T-helper 2 cell (primary cell): ENCODE data around the gene CCK.
"Not testable (repeated sequence)": the region's sequence is repeated elsewhere in the genome, so short reads cannot be mapped to it uniquely, and the experiment has no call there.

Experiments used
- DNase-seq, 5 experiments: peaks; one replicate each; pipeline versions ENCODE4 v3.0.0 to v3.0.0-alpha.2; 2012 to 2022
- total RNA-seq, 2 donors: gene quantifications; one replicate each; lab custom pipeline; 2026; lab: John Stamatoyannopoulos, UW

Gene CCK, protein sequence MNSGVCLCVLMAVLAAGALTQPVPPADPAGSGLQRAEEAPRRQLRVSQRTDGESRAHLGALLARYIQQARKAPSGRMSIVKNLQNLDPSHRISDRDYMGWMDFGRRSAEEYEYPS
- total RNA-seq: 0 reads per million in 2 donors

DNA sequence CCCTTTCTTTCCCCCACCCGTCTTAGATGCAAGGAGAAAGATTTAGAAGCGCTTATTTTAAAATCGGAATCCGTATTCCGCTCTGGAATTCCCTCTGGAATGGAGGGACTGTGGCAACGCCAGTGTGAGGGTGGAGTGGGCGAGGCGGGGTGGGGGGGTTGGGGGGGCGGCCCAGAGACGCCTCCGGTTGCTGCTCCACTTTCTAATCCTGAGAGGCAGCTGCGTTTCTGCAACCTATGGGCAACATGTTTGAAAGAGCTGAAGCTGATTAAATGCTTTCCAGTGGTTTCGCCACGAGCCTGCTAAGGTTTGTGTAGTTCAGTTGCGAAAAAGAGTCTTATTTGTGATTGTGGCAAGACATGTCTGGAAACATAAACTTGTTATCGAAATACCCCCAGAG, at the start of gene CCK:
Gene CCK, minus strand, starts transcription at position 101 of the 400 bp plus-strand sequence. CDS start 2,555 bp downstream, outside the sequence.
- no peak for DNase-seq

- DNase-seq: no peak
Measured at GRCh38 chr3:42314411-42314810, 48.4 kb upstream of the CCK start.

DNA sequence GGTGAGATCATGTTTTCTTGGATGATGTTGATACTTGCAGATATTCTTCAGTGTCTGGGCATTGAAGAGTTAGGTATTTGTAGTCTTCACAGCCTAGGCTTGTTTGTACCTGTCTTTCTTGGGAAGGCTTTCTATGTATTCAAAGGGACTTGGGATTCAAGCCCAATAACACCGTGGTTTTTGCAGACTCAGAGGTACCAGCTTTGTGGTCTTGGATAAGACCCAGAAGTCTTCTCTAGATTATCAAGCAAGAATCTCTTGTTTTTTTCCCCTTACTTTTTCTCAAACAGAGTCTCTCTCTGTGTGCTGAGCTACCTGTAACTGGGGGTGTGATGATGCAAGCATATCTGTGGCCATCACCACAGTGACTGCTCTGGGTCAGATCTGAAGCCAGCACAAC, 42.7 kb upstream of the CCK start:
- DNase-seq: no peak

DNA sequence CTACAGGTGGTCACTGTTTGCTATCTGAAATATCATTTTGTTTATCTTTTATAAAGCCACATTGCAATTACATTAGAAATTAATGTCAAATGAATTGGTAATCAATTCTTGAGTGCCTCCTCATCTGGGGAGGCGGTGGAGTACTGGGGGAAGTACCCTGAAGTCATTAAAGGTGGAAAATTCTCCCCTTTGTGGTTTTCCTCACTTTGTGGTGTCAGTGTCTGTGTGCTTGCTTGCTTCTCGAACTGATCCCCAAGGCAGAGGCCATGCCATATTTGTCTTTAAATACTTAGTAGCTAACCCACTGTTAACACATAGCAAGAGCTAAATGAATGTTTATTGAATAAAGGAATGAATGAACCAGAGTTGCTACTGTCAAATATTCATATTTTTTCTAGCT, 40.5 kb upstream of the CCK start:
- no peak for DNase-seq

DNA sequence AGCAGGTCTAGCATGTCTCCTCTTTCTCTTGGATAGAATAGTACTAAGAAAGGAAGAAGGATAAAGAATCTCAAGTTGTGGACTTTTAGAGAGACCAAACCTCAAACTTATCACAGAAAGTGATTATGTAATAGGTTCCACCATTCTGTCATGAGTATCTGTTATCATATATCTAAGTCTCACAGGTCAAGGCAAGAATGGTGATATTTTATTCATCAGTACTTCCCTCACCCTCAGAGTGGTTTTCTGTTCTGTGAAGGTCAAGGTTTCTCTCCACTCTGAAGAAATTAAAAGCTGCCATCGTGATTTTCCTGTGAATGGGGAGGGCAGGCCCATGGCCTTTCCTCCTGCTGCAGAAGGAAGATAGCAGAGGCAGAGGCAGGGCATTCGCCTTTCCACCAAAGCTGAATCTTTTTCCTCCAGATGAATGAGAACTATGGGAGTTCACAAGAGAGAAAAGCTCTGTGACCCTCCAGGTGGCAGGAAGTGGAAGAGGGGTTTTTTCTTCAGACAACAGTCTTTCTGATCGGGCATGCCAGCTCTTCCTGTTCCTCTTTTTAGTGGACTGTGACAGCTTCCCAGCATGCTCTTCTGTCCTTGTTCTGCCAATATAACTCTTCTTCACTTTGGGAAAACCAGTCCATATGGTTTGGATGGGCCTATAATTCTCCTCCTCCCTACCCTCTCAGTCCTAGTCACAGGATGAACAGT, 37.1 kb upstream of the CCK start:
- DNase-seq: no peak

GRCh38 chr3:42301446-42302175, 35.6 kb upstream of the CCK start:
- no peak for DNase-seq

DNA sequence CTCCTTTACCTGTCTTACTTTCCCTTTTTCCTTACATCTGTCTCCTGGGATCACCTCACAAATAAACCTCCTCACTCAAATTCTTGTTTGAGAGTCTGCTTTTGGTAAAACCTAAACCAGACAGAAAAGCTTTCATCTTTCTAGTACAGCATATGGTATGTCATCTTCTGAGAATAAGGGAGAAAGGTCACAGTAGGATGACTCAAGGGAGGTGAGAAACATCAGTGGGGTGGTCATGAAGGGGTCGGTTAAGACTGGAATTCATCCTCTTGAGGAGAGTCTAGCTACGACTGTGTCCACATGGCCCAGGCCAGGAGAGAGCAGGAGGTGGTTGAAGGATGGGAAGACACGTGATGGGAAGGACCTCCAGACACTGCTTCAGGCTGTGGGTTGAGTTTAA, 34.8 kb upstream of the CCK start:
- no peak for DNase-seq

- peak in 1 of 5 experiments; percentile 26 for DNase-seq
Measured at GRCh38 chr3:42300013-42300412, 34.0 kb upstream of the CCK start.

DNA sequence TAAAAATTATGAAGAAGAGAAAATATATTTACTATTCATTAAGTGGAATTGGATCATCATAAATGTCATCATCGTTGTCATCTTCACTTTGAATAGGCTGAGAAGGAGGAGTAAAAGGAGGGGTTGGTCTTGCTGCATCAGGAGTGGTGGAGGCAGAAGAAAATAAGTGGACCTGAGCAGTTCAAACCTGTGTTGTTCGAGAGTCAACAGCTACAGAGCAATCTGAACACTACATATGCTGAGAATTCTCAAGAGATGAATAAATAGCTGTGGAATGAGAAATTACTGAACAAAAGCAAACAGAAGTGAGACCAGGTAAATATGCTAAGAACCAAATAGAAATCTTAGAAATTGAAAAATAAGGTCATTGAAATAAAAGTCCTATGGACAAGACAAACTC, 32.3 kb upstream of the CCK start:
- DNase-seq: no peak

- no peak for DNase-seq
Measured at GRCh38 chr3:42292009-42292408, 26.0 kb upstream of the CCK start.

GRCh38 chr3:42290966-42291714, 25.2 kb upstream of the CCK start:
- no peak for DNase-seq

DNA sequence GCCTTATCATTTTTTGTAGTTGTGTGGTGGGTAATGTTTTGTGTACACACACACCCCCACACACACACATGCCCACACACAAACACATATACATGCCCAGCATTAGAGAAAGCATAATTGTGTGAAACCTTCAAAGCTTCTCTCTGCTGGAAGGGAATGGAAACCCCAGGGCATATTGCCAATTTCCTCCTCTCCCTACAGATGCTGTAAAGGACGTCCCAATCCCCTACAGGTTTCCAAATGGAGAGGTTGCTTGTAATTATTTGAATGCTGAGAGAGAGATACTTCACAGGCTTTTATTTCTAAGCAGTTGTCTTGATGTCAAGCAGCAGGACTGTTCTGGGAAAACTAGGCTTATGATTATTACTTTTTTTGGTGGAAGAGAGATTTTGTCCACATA, 23.0 kb upstream of the CCK start:
- DNase-seq: no peak

DNA sequence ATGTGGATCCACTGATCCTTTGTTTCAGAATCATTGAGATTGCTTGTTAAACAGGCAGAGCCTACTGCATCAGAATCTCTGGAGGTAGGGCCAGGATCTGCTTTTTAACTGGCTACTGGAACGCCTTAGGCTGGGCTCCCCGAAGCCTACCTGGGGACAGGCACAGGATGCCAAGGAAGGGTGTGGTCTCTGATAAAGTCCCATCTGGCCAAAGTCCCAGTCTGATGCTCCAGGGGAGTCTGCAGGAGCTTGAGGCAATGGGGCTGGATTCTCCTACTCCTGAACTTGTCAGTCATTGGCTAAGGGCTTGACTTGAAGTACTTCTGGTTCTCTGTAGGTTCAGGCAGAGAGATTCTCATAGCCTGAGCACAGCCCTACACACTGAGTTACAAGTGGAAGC, 22.4 kb upstream of the CCK start:
- no peak for DNase-seq

- DNase-seq: not testable (repeated sequence)
Measured at GRCh38 chr3:42287423-42287822, 21.4 kb upstream of the CCK start.

DNA sequence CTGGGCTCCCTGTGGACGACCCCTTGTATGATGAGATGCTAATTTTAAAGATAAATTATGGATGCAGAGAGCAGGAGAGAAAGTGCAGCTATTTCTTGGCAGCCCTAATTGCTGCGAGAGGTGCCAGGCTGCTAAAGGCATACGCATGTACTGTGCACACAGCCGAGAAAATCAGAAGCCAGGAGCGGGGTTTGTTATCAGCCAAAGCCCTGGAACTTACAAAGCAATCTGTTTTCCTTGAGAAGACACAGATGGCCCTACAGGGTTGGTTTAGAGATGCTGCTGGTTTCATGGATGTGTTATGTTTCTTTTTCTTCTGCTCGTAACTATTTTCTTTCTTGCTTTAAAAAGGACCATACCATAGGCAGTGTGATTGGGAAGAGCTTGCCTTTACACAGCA, 11.7 kb upstream of the CCK start:
- no peak for DNase-seq

GRCh38 chr3:42276141-42277132, 10.5 kb upstream of the CCK start:
- DNase-seq: no peak

- no peak for DNase-seq
Measured at GRCh38 chr3:42275217-42275616, 9.2 kb upstream of the CCK start.

DNA sequence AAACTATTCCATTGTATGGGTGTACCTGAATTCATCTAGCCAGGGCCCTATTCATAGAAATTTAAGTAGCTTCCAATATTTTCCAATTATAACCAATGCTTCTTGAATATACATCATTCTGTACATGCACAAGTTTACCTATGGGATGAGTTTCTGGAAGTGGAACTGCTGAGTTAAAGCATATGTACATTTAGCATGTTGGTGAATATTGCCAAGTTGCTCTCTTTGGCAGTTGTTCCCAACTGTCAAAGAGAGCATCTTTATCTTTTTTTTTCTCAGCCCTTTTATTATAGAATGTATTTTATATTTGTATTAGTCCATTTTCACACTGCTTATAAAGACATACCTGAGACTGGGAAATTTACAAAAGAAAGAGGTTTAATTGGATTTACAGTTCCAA, 8.3 kb upstream of the CCK start:
- DNase-seq: no peak

DNA sequence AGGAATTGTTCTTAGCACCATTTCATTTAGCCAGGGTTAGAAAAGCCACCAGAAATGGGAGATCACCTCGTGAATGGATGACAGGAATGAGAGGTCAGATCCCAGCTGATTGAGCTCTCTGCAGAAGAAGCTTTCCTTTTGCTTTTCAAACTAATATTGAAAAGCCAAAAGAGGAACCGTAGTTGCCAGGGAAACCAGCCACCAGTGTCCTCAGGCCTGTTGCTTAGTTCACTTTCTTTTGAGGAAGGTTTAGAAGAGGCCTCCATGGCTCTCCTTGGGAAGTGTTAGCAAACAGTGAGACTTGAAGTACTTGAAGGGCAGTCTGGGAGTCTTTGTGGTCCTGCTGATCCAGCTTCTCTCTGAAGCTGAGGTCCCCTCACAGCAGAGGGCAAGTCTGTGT, 7.4 kb upstream of the CCK start:
- no peak for DNase-seq

DNA sequence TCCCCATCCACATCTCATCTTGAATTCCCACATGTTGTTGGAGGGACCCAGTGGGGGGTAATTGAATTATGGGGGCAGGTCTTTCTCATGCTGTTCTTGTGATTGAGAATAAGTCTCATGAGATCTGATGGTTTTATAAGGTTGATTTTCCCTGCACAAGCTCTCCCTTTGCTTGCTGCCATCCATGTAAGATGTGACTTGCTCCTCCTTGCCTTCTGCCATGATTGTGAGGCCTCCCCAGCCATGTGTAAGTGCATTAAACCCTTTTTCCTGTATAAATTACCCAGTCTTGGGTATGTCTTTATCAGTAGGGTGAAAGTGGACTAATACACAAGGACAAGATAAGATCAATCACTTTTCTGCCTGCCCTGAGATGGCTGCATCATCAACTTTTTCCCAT, 5.8 kb upstream of the CCK start:
- DNase-seq: no peak

DNA sequence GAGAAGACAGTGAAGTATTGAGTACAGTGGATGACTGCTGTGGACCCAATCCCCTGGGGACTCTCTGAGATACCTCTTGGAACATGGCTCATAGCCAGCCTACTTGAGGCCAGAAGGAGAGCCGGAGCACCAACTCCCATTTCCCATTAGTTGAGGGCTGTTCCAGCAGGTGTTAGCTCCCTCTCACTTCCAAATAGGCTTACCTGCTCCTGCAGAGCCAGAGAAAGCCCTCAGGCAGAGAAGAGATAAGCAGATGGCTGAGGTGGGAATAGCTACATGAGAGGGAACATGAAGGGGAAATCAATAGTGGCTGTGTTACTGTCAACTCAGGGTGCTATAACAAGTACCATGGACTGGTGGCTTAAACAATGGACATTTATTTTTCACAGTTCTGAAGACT, 4.6 kb upstream of the CCK start:
- no peak for DNase-seq

DNA sequence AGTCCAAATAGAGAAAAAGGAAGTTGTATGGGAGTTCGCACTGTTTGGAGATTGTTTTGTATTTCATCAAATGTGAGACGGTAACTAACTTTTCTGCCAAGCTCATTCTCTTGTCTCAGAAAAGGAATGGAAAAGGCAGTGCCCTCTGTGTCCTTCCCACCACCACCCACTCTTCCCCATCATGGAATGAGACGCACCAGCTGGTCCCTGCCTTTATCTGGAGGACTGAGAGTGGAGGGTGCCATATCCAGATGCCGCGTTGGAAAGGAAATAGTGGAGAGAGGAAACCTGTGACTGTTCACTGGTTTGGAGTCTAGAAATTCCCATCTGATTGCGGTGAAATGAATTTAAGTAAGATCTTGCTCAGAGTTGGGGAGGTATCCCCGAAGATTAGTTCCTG, 3.7 kb upstream of the CCK start:
- DNase-seq: no peak
